Measurements from ENCODE around the gene CASZ1. TPM values are rescaled to one million over a fixed set of nuclear protein-coding genes. Genes with fewer than 3 reads are reported as not detected.

CASZ1 gene
- total RNA-seq, 1 donor from 2014 or later, result 26.1 TPM

GRCh38 chr1:10795276-10796021 lies 997 bp downstream of the CASZ1 start:
- peak overlapping the region; percentile 100 for H3K27ac ChIP-seq (ENCODE audit: low read depth, low read length)
- H3K36me3 ChIP-seq (ENCODE audit: control insufficient read depth in 3 of 3, insufficient read depth in 3 of 3, low read length in 3 of 3), result no peaks in the 10 kb centered on the region
- H3K4me3 ChIP-seq (ENCODE audit: low read length in 3 of 3), result peak overlapping the region; percentile 87 to 91 (median 88)
- H3K27me3 ChIP-seq (ENCODE audit: control insufficient read depth in 3 of 3, insufficient read depth in 3 of 3, low read length in 3 of 3), result no peaks in the 10 kb centered on the region
- peak overlapping the region; percentile 99 to 100 (median 99) for H3K9ac ChIP-seq (ENCODE audit: low read depth in 1 of 3, low read length in 3 of 3)
- H3K9me3 ChIP-seq (ENCODE audit: control insufficient read depth in 3 of 3, low read length in 3 of 3), result no peaks in the 10 kb centered on the region
- H3K4me1 ChIP-seq (ENCODE audit: control insufficient read depth in 3 of 3, insufficient read depth in 3 of 3, low read length in 3 of 3), result peaks cover 20 to 22% (median 20%) of the 10 kb centered on the region in 3 donors

- Histone ChIP-seq H3K4me1 (ENCODE audit: control insufficient read depth in 3 of 3, insufficient read depth in 3 of 3, low read length in 3 of 3) (peaks cover 26 to 28% (median 26%) of the 10 kb centered on the region in 3 donors), H3K4me3 (ENCODE audit: low read length in 3 of 3) (peak overlapping the region; percentile 87 to 91 (median 88)), H3K27me3 (ENCODE audit: control insufficient read depth in 3 of 3, insufficient read depth in 3 of 3, low read length in 3 of 3) (peaks cover 0 to under 1% (median 0%) of the 10 kb centered on the region in 3 donors), H3K9me3 (ENCODE audit: control insufficient read depth in 3 of 3, low read length in 3 of 3) (no peaks in the 10 kb centered on the region), H3K27ac (ENCODE audit: low read depth, low read length) (peak overlapping the region; percentile 100), H3K9ac (ENCODE audit: low read depth in 1 of 3, low read length in 3 of 3) (peak overlapping the region; percentile 99 to 100 (median 99)), H3K36me3 (ENCODE audit: control insufficient read depth in 3 of 3, insufficient read depth in 3 of 3, low read length in 3 of 3) (no peaks in the 10 kb centered on the region)
These were observed 1.6 kb downstream of the CASZ1 start for GRCh38 chr1:10794724-10795275.

GRCh38 chr1:10793129-10793651 lies 3.3 kb downstream of the CASZ1 start:
- peak overlapping the region; percentile 65 to 91 (median 87) for H3K4me3 ChIP-seq (ENCODE audit: low read length in 3 of 3)
- H3K36me3 ChIP-seq (ENCODE audit: control insufficient read depth in 3 of 3, insufficient read depth in 3 of 3, low read length in 3 of 3), result no peaks in the 10 kb centered on the region
- peaks cover 0 to 5% (median 0%) of the 10 kb centered on the region in 3 donors for H3K27me3 ChIP-seq (ENCODE audit: control insufficient read depth in 3 of 3, insufficient read depth in 3 of 3, low read length in 3 of 3)
- no peaks in the 10 kb centered on the region for H3K9me3 ChIP-seq (ENCODE audit: control insufficient read depth in 3 of 3, low read length in 3 of 3)
- peak overlapping the region; percentile 100 for H3K27ac ChIP-seq (ENCODE audit: low read depth, low read length)
- peaks cover 36 to 44% (median 42%) of the 10 kb centered on the region in 3 donors for H3K4me1 ChIP-seq (ENCODE audit: control insufficient read depth in 3 of 3, insufficient read depth in 3 of 3, low read length in 3 of 3)
- H3K9ac ChIP-seq (ENCODE audit: low read depth in 1 of 3, low read length in 3 of 3), result peak overlapping the region; percentile 72 to 100 (median 99)

GRCh38 chr1:10791105-10791951 lies 5.1 kb downstream of the CASZ1 start:
- Histone ChIP-seq H3K4me3 (ENCODE audit: low read length in 3 of 3) (peak overlapping the region; percentile 2 to 49 (median 45)), H3K9ac (ENCODE audit: low read depth in 1 of 3, low read length in 3 of 3) (peak overlapping the region; percentile 35 to 48 (median 42)), H3K9me3 (ENCODE audit: control insufficient read depth in 3 of 3, low read length in 3 of 3) (no peaks in the 10 kb centered on the region), H3K27me3 (ENCODE audit: control insufficient read depth in 3 of 3, insufficient read depth in 3 of 3, low read length in 3 of 3) (peaks cover 0 to 5% (median 0%) of the 10 kb centered on the region in 3 donors), H3K4me1 (ENCODE audit: control insufficient read depth in 3 of 3, insufficient read depth in 3 of 3, low read length in 3 of 3) (peaks cover 47 to 62% (median 58%) of the 10 kb centered on the region in 3 donors), H3K27ac (ENCODE audit: low read depth, low read length) (peak overlapping the region; percentile 70), H3K36me3 (ENCODE audit: control insufficient read depth in 3 of 3, insufficient read depth in 3 of 3, low read length in 3 of 3) (no peaks in the 10 kb centered on the region)

- no peaks in the 10 kb centered on the region for H3K9me3 ChIP-seq (ENCODE audit: control insufficient read depth in 3 of 3, low read length in 3 of 3)
- H3K4me3 ChIP-seq (ENCODE audit: low read length in 3 of 3), result no peak overlapping the region
- H3K27ac ChIP-seq (ENCODE audit: low read depth, low read length), result peak overlapping the region; percentile 70
- H3K27me3 ChIP-seq (ENCODE audit: control insufficient read depth in 3 of 3, insufficient read depth in 3 of 3, low read length in 3 of 3), result peaks cover 0 to 5% (median 0%) of the 10 kb centered on the region in 3 donors
- no peaks in the 10 kb centered on the region for H3K36me3 ChIP-seq (ENCODE audit: control insufficient read depth in 3 of 3, insufficient read depth in 3 of 3, low read length in 3 of 3)
- H3K9ac ChIP-seq (ENCODE audit: low read depth in 1 of 3, low read length in 3 of 3), result peak overlapping the region in 2 of 3 donors; percentile 62 to 74
- peaks cover 59 to 72% (median 68%) of the 10 kb centered on the region in 3 donors for H3K4me1 ChIP-seq (ENCODE audit: control insufficient read depth in 3 of 3, insufficient read depth in 3 of 3, low read length in 3 of 3)
These were observed 6.4 kb downstream of the CASZ1 start for GRCh38 chr1:10789803-10790702.

GRCh38 chr1:10789047-10789791 lies 7.2 kb downstream of the CASZ1 start:
- Histone ChIP-seq H3K9ac (ENCODE audit: low read depth in 1 of 3, low read length in 3 of 3) (peak overlapping the region in 2 of 3 donors; percentile 62 to 74), H3K4me3 (ENCODE audit: low read length in 3 of 3) (no peak overlapping the region), H3K27ac (ENCODE audit: low read depth, low read length) (peak overlapping the region; percentile 70), H3K27me3 (ENCODE audit: control insufficient read depth in 3 of 3, insufficient read depth in 3 of 3, low read length in 3 of 3) (peaks cover 0 to 5% (median 0%) of the 10 kb centered on the region in 3 donors), H3K4me1 (ENCODE audit: control insufficient read depth in 3 of 3, insufficient read depth in 3 of 3, low read length in 3 of 3) (peaks cover 60 to 75% (median 68%) of the 10 kb centered on the region in 3 donors), H3K9me3 (ENCODE audit: control insufficient read depth in 3 of 3, low read length in 3 of 3) (no peaks in the 10 kb centered on the region), H3K36me3 (ENCODE audit: control insufficient read depth in 3 of 3, insufficient read depth in 3 of 3, low read length in 3 of 3) (no peaks in the 10 kb centered on the region)

GRCh38 chr1:10788592-10789006 lies 7.8 kb downstream of the CASZ1 start:
- Histone ChIP-seq H3K9ac (ENCODE audit: low read depth in 1 of 3, low read length in 3 of 3) (peak overlapping the region in 2 of 3 donors; percentile 62 to 64), H3K9me3 (ENCODE audit: control insufficient read depth in 3 of 3, low read length in 3 of 3) (no peaks in the 10 kb centered on the region), H3K27me3 (ENCODE audit: control insufficient read depth in 3 of 3, insufficient read depth in 3 of 3, low read length in 3 of 3) (peaks cover 0 to 5% (median 0%) of the 10 kb centered on the region in 3 donors), H3K36me3 (ENCODE audit: control insufficient read depth in 3 of 3, insufficient read depth in 3 of 3, low read length in 3 of 3) (no peaks in the 10 kb centered on the region), H3K4me1 (ENCODE audit: control insufficient read depth in 3 of 3, insufficient read depth in 3 of 3, low read length in 3 of 3) (peaks cover 60 to 76% (median 72%) of the 10 kb centered on the region in 3 donors), H3K27ac (ENCODE audit: low read depth, low read length) (peak overlapping the region; percentile 70), H3K4me3 (ENCODE audit: low read length in 3 of 3) (no peak overlapping the region)

- H3K4me3 ChIP-seq (ENCODE audit: low read length in 3 of 3), result no peak overlapping the region
- H3K9me3 ChIP-seq (ENCODE audit: control insufficient read depth in 3 of 3, low read length in 3 of 3), result no peaks in the 10 kb centered on the region
- H3K27me3 ChIP-seq (ENCODE audit: control insufficient read depth in 3 of 3, insufficient read depth in 3 of 3, low read length in 3 of 3), result peaks cover 0 to 5% (median 0%) of the 10 kb centered on the region in 3 donors
- peak overlapping the region in 1 of 3 donors; percentile 16 for H3K9ac ChIP-seq (ENCODE audit: low read depth in 1 of 3, low read length in 3 of 3)
- H3K4me1 ChIP-seq (ENCODE audit: control insufficient read depth in 3 of 3, insufficient read depth in 3 of 3, low read length in 3 of 3), result peaks cover 52 to 86% (median 80%) of the 10 kb centered on the region in 3 donors
- H3K36me3 ChIP-seq (ENCODE audit: control insufficient read depth in 3 of 3, insufficient read depth in 3 of 3, low read length in 3 of 3), result no peaks in the 10 kb centered on the region
- H3K27ac ChIP-seq (ENCODE audit: low read depth, low read length), result no peak overlapping the region
These were observed 9.2 kb downstream of the CASZ1 start for GRCh38 chr1:10787286-10787685.
